Stimulated activated effector memory CD8-positive, alpha-beta T cell treated with anti-CD3 and anti-CD28 coated beads, Interleukin-12 subunit alpha, Interleukin-12 subunit beta, amount 100 ng/mL, for 72 hours (primary cell): ENCODE measurements around the gene SLC24A3.

Source experiments
- ATAC-seq: fragments of 150-1000 bp; cut with Tn5 transposase; 2 replicates; pipeline ENCODE4 v1.10.0; 2021
- DNase-seq, 2 donors: peaks; one replicate each; pipeline ENCODE4 v3.0.0; 2021 to 2022; ENCODE audit warnings: low spot score in 2 of 2
- H3K27ac Mint-ChIP-seq: one replicate; pipeline ENCODE4 v1.8.0; 2022; ENCODE audit warnings: mild to moderate bottlenecking, mixed read lengths
- H3K36me3 Mint-ChIP-seq: one replicate; pipeline ENCODE4 v1.8.0; 2022; ENCODE audit warnings: mild to moderate bottlenecking, mixed read lengths
- H3K4me1 Mint-ChIP-seq: one replicate; pipeline ENCODE4 v1.8.0; 2022; ENCODE audit warnings: mixed read lengths
- H3K4me3 Mint-ChIP-seq: one replicate; pipeline ENCODE4 v1.8.0; 2022; ENCODE audit warnings: mild to moderate bottlenecking, mixed read lengths
- H3K9me3 Mint-ChIP-seq: one replicate; pipeline ENCODE4 v1.8.0; 2022; ENCODE audit warnings: mixed read lengths

The SLC24A3 gene

DNA sequence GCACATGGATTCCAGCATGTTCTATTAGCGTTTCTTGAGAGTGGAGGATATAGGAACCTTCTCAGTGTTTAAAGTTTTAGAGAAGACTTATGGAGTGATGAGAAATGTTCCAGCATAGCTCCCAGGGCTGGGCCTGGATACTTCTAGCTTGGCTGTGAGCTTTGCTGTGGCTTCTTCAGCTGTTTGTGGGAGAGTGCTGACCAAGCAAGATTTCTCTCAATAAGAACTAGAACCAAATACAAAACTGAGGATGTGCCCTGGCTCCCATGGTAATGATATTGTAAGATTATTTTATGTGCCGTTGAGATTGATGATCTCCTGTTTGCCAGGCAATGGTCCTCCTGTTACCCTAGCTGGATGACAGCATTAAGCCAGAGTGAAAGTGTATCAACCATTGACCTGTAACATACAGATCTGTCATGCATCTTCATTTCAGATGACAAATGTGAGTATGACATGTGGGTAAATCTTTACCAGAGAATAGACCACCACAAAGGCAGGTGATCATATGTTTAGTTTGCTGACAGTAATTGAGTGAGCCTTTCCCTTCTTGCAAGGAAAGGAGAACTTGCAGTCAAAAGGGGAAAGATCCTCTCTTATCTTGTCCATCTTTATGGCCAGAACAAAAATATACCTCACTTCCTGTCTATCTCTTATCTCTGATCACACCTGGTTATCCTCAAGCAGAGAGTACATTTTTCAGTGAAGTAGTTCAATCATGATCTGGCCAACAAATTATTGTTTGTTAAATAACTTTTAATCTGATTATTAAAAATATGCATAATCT lies 180.1 kb downstream of the SLC24A3 start:
- Mint-ChIP-seq H3K4me3 (no peak overlapping the region), H3K9me3 (peaks cover 12% of the 10 kb centered on the region), H3K4me1 (no peaks in the 10 kb centered on the region), H3K27ac (no peak overlapping the region), H3K36me3 (no peaks in the 10 kb centered on the region)
- DNase-seq (no peak), ATAC-seq (no peak)

DNA sequence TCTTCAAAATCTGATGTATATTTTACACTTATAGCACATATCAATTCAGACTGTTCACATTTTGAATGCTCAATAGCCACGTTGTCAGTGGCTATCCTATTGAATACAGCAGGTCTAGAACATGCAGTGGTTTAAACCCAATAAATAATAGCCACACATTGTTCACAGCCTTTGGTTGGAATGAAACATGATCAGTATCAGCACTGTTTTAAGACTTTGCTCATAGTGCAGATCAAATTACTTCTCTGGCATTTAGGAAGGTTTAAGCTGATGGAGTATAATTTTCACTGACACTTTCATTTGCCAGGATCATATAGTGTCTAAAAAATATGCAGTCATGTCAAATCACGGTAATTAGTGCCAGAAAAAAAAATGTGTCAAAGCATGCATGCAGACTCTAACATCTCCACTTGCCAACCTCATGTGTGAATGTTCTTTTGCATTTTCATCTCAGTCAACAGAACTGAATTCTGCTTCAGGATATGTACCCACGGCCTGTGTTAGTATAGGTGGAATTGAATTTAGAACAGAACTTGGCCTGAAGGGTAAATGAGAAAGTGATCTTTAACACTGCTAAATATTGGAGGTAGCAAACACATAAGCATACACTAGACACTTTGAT lies 184.1 kb downstream of the SLC24A3 start:
- no peak overlapping the region for H3K27ac Mint-ChIP-seq
- H3K4me3 Mint-ChIP-seq: no peak overlapping the region
- DNase-seq: no peak
- no peaks in the 10 kb centered on the region for H3K4me1 Mint-ChIP-seq
- H3K36me3 Mint-ChIP-seq: no peaks in the 10 kb centered on the region
- H3K9me3 Mint-ChIP-seq: peaks cover 9% of the 10 kb centered on the region
- ATAC-seq: no peak

DNA sequence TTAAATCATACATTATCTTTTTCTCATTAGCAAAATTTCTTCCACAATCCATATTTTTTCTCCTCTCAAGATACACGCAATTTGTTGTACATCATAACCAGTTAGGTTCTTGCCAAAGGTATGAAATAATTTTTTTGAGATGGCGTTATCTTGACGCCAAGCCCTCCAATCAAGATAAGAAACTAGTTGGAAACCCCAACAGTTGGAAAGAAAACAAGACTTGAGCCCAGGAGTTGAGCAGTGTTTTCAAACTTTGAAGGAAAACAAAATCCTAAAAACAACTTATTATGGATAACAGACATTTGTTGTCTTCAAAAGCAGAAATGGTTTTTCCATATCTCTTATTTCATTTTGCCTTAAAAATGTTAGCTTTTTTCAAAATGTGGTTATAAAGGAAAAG lies 184.8 kb downstream of the SLC24A3 start:
- no peak for DNase-seq
- Mint-ChIP-seq H3K4me3 (no peak overlapping the region), H3K27ac (no peak overlapping the region), H3K36me3 (no peaks in the 10 kb centered on the region), H3K9me3 (peaks cover 9% of the 10 kb centered on the region), H3K4me1 (no peaks in the 10 kb centered on the region)
- no peak for ATAC-seq

DNA sequence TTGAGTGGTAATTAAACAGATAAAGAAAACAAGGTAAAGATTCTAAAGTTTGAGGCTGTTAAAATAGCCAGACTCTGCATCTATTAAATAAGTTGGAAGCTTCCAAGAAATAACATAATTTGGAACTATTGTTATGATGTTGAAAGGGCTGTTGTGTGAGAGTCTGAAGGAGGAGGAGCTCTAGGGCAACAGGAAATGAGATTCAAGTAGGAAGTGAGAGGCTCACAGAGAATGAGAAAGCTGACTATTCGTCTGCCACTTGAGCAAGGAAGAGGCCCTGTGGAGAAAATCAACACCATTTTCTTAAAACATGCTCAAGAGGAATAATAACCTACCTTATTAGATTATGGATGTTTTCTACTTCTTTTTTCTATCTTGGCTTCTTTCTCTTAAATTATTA lies 185.2 kb downstream of the SLC24A3 start:
- Mint-ChIP-seq H3K4me3 (no peak overlapping the region), H3K27ac (no peak overlapping the region), H3K36me3 (no peaks in the 10 kb centered on the region), H3K4me1 (no peaks in the 10 kb centered on the region), H3K9me3 (peaks cover 9% of the 10 kb centered on the region)
- DNase-seq (no peak), ATAC-seq (no peak)

DNA sequence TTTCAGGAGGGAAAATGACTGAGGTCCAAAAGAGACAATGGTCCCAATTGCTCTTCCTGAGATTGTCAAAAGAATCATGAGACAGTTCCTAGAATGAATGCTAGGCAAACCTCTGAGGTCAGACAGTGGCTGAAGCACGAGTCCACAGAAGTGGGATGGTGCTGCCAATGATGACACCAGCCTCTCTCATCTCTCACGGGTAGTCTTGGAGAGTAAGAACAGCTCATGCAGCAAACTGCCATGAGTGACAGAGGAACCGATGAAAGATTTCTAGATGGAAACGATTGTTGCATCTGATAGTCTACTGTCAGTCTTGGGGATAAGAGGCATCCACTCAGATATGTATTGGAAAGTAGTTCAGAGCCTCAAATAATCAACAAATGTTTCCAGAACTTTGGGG lies 188.7 kb downstream of the SLC24A3 start:
- no peak overlapping the region for H3K27ac Mint-ChIP-seq
- no peaks in the 10 kb centered on the region for H3K36me3 Mint-ChIP-seq
- ATAC-seq: no peak
- no peak for DNase-seq
- H3K4me1 Mint-ChIP-seq: no peaks in the 10 kb centered on the region
- H3K9me3 Mint-ChIP-seq: peaks cover 9% of the 10 kb centered on the region
- no peak overlapping the region for H3K4me3 Mint-ChIP-seq

DNA sequence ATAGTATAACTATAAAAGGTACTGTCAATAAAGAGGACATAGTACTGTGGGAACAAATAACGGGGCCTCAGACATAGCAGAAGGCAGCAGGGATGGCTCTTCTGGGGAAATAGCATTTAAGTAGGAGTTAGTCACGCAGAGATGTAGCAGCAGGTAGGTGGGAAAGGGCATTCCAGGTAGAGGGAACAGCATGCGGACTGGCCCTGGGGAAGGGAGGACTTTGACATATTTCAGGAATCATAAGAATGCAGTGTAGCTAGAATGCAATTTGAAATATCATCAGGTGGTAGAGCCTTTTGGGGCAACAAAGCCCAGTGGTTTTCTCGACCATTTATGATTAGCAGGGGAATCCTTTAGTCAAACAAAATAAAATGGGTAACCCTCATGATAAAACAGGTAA lies 191.1 kb downstream of the SLC24A3 start:
- ATAC-seq: no peak
- Mint-ChIP-seq H3K4me3 (no peak overlapping the region), H3K27ac (no peak overlapping the region)

DNA sequence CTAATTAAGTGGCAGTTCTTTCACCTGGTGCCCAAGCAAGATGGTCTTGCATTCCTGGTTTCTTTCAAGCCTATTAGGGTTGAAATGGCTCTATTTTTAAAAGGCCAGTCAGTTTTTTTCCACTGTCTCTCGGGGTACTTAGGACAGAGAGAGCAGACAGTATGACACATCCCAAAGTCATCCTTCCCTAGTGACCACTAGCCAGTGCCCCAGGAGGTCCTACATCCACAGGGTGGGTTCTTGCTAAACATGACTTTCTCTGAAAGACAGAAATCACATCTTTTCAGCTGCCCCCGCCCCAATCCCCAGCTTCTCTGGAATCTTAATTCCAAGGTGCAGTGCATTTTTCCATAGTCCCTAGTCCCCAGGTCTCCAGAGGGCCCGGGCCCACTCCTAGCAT lies 192.4 kb downstream of the SLC24A3 start:
- H3K4me1 Mint-ChIP-seq: no peaks in the 10 kb centered on the region
- ATAC-seq (no peak), DNase-seq (no peak)
- no peaks in the 10 kb centered on the region for H3K36me3 Mint-ChIP-seq
- H3K9me3 Mint-ChIP-seq: peaks cover 5% of the 10 kb centered on the region
- H3K27ac Mint-ChIP-seq: no peak overlapping the region
- no peak overlapping the region for H3K4me3 Mint-ChIP-seq

More for the DNA sequence above, 191.1 kb downstream of the SLC24A3 start:
- DNase-seq: no peak
- H3K36me3 Mint-ChIP-seq: no peaks in the 10 kb centered on the region
- H3K9me3 Mint-ChIP-seq: peaks cover 9% of the 10 kb centered on the region
- H3K4me1 Mint-ChIP-seq: no peaks in the 10 kb centered on the region

DNA sequence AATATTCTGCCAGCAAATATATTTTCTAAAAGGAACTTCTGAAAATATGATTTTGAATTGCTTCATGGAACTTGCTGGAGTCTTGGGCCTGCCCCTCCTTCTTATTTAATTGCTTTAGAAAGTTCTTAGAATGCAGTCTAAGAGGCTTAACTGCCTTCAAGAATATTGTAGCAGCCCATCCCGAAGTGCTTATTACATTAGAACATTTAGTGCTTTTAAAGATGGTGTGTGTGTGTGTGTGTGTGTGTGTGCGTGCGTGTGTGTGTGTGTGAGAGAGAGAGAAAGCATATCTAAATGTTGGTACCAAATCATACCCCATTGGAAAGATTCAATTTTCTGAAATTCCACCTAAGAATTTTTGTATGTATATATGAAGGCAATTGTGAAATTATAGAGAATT lies 193.5 kb downstream of the SLC24A3 start:
- DNase-seq: no peak
- Mint-ChIP-seq H3K9me3 (no peaks in the 10 kb centered on the region), H3K36me3 (no peaks in the 10 kb centered on the region), H3K4me3 (no peak overlapping the region), H3K27ac (no peak overlapping the region), H3K4me1 (no peaks in the 10 kb centered on the region)
- no peak for ATAC-seq

DNA sequence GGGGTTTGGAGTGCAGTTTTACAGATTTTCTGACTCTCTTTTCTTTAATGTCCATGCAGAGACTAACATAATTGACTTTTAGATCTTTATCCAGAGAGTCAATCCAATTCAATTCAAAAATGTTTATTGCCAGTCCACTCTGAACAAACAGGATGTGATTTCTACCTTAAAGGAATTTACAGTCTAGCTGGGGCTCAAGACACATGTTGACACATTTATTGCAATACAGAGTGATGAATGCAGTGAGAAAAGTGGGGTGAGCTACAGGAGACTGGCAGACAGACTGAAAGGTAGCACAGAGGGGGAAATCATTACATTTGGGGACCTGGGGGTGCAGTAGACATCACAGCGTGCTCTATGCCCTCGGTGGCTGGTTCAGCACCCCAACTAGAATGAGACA lies 193.9 kb downstream of the SLC24A3 start:
- Mint-ChIP-seq H3K27ac (no peak overlapping the region), H3K4me3 (no peak overlapping the region), H3K36me3 (no peaks in the 10 kb centered on the region), H3K4me1 (no peaks in the 10 kb centered on the region), H3K9me3 (no peaks in the 10 kb centered on the region)
- DNase-seq (no peak), ATAC-seq (no peak)

DNA sequence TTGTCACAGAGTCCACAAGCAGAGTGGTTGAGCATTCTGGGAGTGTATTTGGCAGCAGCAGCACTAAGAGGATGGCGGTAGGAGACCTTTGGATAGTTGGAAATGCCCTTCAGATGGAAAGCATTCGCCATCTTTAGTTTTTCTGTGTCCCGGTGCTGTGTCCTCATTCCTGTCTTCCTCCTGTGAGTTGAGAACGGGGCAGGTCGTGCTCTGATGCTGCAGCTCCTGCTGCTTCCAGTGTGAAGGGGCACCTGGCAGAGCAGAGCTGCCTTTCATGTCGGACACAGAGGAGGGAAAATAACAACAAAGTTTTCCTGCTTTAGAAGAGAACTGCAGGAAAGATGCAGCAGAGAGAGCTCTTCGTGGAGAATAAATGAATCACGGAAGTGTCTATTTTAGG lies 194.8 kb downstream of the SLC24A3 start:
- DNase-seq (no peak), ATAC-seq (no peak)
- no peak overlapping the region for H3K27ac Mint-ChIP-seq
- no peaks in the 10 kb centered on the region for H3K36me3 Mint-ChIP-seq
- peaks cover 2% of the 10 kb centered on the region for H3K9me3 Mint-ChIP-seq
- no peak overlapping the region for H3K4me3 Mint-ChIP-seq
- H3K4me1 Mint-ChIP-seq: no peaks in the 10 kb centered on the region

DNA sequence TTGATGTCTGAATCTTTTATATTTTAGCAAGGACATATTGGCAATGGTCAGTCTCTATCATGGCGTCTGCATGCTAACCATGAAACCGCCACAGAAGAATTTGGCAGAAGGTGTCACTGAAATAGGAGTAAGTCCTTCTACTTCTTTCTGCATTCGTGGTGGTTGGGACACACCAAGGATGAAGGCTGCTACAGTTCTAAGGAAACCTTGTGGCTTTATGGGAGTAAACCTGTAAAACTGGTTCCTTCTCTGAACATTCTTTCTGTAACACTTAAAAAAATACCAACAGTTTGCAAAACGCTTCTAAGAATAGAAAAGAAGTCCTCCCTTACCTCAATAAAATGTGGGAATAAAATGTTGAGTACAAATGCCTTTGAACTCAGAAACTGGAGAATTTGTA lies 195.3 kb downstream of the SLC24A3 start:
- DNase-seq (no peak), ATAC-seq (no peak)
- H3K36me3 Mint-ChIP-seq: no peaks in the 10 kb centered on the region
- H3K4me1 Mint-ChIP-seq: no peaks in the 10 kb centered on the region
- no peak overlapping the region for H3K4me3 Mint-ChIP-seq
- peaks cover 3% of the 10 kb centered on the region for H3K9me3 Mint-ChIP-seq
- H3K27ac Mint-ChIP-seq: no peak overlapping the region

DNA sequence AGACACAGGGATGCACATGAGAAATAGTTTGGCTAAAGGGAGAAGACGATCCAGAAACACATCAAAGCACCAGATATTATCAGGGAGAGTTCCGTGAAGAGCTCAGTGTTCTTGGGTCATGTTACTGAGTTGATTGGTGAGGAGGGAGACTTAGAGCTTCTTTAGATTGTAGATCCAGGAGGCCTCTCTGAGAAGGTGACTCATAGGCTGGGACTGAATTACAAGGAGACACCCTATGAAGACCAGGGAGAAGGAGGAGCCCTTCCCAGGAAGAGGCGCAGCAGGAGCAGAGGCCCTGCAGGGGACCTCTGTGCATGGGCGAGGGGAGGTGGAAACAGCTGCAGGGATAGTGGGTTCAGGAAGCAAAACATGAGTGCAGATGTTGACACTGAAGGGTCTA lies 196.5 kb downstream of the SLC24A3 start:
- no peak for DNase-seq
- no peak overlapping the region for H3K27ac Mint-ChIP-seq
- no peaks in the 10 kb centered on the region for H3K36me3 Mint-ChIP-seq
- no peak overlapping the region for H3K4me3 Mint-ChIP-seq
- H3K9me3 Mint-ChIP-seq: peaks cover 3% of the 10 kb centered on the region
- H3K4me1 Mint-ChIP-seq: no peaks in the 10 kb centered on the region
- no peak for ATAC-seq

DNA sequence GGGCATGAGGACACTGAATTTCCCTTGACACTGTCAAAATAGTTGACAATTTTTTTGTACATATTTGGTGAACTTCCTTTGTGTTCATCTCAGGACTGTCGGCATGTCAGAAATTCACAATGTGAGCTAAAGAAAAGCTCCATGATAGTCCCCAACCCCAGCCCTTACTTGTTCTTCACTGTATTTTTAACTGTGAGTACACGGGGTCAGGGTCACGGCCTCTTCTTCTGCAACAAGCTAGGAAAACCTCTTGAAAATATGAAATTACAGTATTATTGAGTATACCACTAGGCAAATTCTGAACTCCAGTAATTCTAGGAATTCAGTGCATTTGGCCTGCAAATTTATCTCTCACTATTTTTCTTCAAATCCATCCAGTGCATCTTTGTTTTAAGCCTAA lies 199.4 kb downstream of the SLC24A3 start:
- H3K36me3 Mint-ChIP-seq: no peaks in the 10 kb centered on the region
- no peak overlapping the region for H3K4me3 Mint-ChIP-seq
- H3K27ac Mint-ChIP-seq: no peak overlapping the region
- peaks cover 3% of the 10 kb centered on the region for H3K9me3 Mint-ChIP-seq
- H3K4me1 Mint-ChIP-seq: no peaks in the 10 kb centered on the region
- ATAC-seq (no peak), DNase-seq (no peak)

DNA sequence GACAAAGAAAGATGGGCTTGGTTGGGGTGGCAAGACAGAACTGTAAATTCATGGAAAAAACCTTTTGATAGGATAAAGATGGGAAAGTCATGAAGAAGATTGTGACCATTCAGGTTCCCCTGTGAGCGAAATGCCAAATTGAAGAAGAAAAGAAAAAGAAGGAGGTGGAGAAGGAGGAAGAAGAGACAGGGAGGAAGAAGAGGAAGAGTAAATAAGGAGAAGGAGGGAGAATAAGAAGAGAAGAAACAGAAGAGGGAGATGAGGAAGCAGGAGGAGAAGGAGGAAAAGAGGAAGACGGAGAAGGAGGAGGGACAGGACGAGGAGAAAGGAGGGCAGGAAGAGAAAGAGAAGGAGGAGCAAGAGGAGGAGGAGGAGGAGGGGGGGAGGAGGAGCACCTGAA lies 199.8 kb downstream of the SLC24A3 start:
- ATAC-seq: no peak
- H3K4me3 Mint-ChIP-seq: no peak overlapping the region
- DNase-seq: no peak
- H3K36me3 Mint-ChIP-seq: no peaks in the 10 kb centered on the region
- H3K4me1 Mint-ChIP-seq: no peaks in the 10 kb centered on the region
- H3K27ac Mint-ChIP-seq: no peak overlapping the region
- H3K9me3 Mint-ChIP-seq: peaks cover 3% of the 10 kb centered on the region

DNA sequence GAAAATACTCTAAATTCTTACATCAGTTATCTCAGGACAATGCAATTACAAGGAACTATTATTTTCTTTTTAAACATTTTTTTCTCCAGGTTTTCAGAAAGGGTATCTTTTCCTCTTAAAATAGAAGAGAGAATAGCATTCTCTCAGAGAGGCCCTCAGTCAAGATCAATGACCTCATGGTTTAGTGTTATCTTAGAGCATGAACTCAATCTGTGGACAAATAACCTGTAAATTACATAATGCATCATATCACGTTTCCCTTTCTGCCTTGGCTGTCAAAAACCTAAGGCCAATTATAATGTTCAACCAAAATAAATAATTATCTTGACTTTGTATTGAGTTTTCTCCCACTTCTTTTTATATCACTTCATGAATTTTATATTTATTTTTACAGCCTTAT lies 202.2 kb downstream of the SLC24A3 start:
- no peak for ATAC-seq
- Mint-ChIP-seq H3K4me1 (no peaks in the 10 kb centered on the region), H3K36me3 (no peaks in the 10 kb centered on the region), H3K27ac (no peak overlapping the region), H3K9me3 (peaks cover 3% of the 10 kb centered on the region), H3K4me3 (no peak overlapping the region)
- DNase-seq: no peak

DNA sequence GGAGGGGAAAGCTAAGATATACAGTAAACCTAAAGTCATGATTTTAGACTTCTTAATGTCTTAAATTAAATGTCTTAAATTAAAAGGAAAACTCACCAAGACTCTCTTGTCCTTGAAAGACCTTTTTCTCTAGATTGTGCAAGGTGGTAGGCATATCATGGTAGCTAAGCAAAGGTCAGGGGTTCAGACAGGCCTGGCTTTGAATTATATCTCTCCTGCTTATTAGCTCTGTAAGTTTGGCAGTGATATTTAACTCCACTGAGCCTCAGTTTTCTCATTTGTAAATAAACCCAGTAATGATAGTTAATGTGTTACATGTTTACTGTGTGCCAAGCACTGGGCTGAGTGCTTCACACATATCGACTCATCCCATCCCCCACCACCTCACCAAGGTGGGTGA lies 203.3 kb downstream of the SLC24A3 start:
- H3K4me1 Mint-ChIP-seq: no peaks in the 10 kb centered on the region
- no peak for ATAC-seq
- no peak overlapping the region for H3K27ac Mint-ChIP-seq
- H3K4me3 Mint-ChIP-seq: no peak overlapping the region
- no peak for DNase-seq
- peaks cover 3% of the 10 kb centered on the region for H3K9me3 Mint-ChIP-seq
- no peaks in the 10 kb centered on the region for H3K36me3 Mint-ChIP-seq
